Measurements from ENCODE around the gene MAPK7. TPM values are rescaled to one million over a fixed set of nuclear protein-coding genes. Genes with fewer than 3 reads are reported as not detected.

Gene MAPK7
- polyA plus RNA-seq, 1 of the 3 experiments (the other 2 are of a cell fraction): 19.1 TPM

GRCh38 chr17:19341211-19341631 lies 37.1 kb upstream of the MAPK7 start:
- CTCF ChIA-PET: interaction anchor here (3.7 kb wide), 1 partner anchor 21 kb away, joined by 20 read pairs; the partner anchor contains the start of gene B9D1
- H3K27ac ChIP-seq (ENCODE audit: low read depth in 2 of 2, low read length in 1 of 2): no peak overlapping the region

GRCh38 chr17:19341641-19342610 lies 36.4 kb upstream of the MAPK7 start:
- 85% methylated on average over 14 of the region's 20 CpGs for WGBS (ENCODE audit: low lambda C conversion rate)
- POLR2A ChIA-PET: interaction anchor here (1.0 kb wide), 1 partner anchor 104 kb away, joined by 3 read pairs; the partner anchor contains the start of gene EPN2
- peak; percentile 51 for DNase-seq
- TF ChIP-seq FOSL2 (IDR thresholded peaks at IDR 0.05; ENCODE audit: borderline replicate concordance, low read depth) (no peak), ELF1 (IDR thresholded peaks at IDR 0.05) (no peak), CTCF (IDR thresholded peaks at IDR 0.05) (no peak), TAF1 (IDR thresholded peaks at IDR 0.05; ENCODE audit: borderline replicate concordance, low read depth, low read length) (no peak), JUND (IDR thresholded peaks at IDR 0.05) (no peak), NFIC (IDR thresholded peaks at IDR 0.05; ENCODE audit: borderline replicate concordance) (no peak), RCOR1 (IDR thresholded peaks at IDR 0.05; ENCODE audit: low read length) (no peak), RAD21 (IDR thresholded peaks at IDR 0.05; ENCODE audit: low read length) (no peak), REST (IDR thresholded peaks at IDR 0.05; ENCODE audit: low read depth, low read length) (no peak), MAX (IDR thresholded peaks at IDR 0.05; ENCODE audit: low read depth) (no peak), MXI1 (IDR thresholded peaks at IDR 0.05; ENCODE audit: low read depth, low read length) (no peak), RXRA (IDR thresholded peaks at IDR 0.05; ENCODE audit: borderline replicate concordance, low read depth) (no peak), NRF1 (IDR thresholded peaks at IDR 0.05; ENCODE audit: low read depth, low read length) (no peak), FOXJ3 (CRISPR knock-in tag; IDR thresholded peaks at IDR 0.05) (no peak)

More at GRCh38 chr17:19341211-19341631, 37.1 kb upstream of the MAPK7 start:
- H3K4me3 ChIP-seq (ENCODE audit: low read depth in 2 of 2, low read length in 1 of 2): no peak overlapping the region
- H3K79me2 ChIP-seq (ENCODE audit: insufficient read depth): no peaks in the 10 kb centered on the region
- H3K27me3 ChIP-seq (ENCODE audit: insufficient read depth): no peaks in the 10 kb centered on the region
- no peak overlapping the region for H2AFZ ChIP-seq (ENCODE audit: low read depth)
- H3K4me1 ChIP-seq (ENCODE audit: control insufficient read depth in 1 of 2, insufficient read depth in 2 of 2, low read depth in 1 of 2, low read length in 1 of 2): peaks cover under 1 to 8% of the 10 kb centered on the region in 2 experiments; a peak in 2 of 4 replicates
- no peaks in the 10 kb centered on the region for H3K36me3 ChIP-seq (replicated peaks in 1 of 2; ENCODE audit: control insufficient read depth in 1 of 2, insufficient read depth in 2 of 2, low read length in 1 of 2)
- no peak for DNase-seq
- H3K9me2 ChIP-seq: no peaks in the 10 kb centered on the region
- TF ChIP-seq RXRA (IDR thresholded peaks at IDR 0.05; ENCODE audit: borderline replicate concordance, low read depth) (no peak), RCOR1 (IDR thresholded peaks at IDR 0.05; ENCODE audit: low read length) (no peak), USF1 (IDR thresholded peaks at IDR 0.05; ENCODE audit: borderline replicate concordance, low read depth) (no peak), MAX (IDR thresholded peaks at IDR 0.05; ENCODE audit: low read depth) (no peak), YY1 (IDR thresholded peaks at IDR 0.05; ENCODE audit: low read depth) (no peak)
- H3K9me3 ChIP-seq: no peaks in the 10 kb centered on the region
- POLR2A ChIA-PET: no interaction called here
- H3K4me2 ChIP-seq: no peak overlapping the region
- peaks cover 2% of the 10 kb centered on the region for H3F3A ChIP-seq (replicated peaks; ENCODE audit: insufficient read depth)
- H4K20me1 ChIP-seq (ENCODE audit: insufficient read depth): no peaks in the 10 kb centered on the region
- no peak overlapping the region for H3K9ac ChIP-seq
- WGBS (ENCODE audit: low lambda C conversion rate): 79% methylated on average over 7 of the region's 7 CpGs

More at GRCh38 chr17:19341641-19342610, 36.4 kb upstream of the MAPK7 start:
- Histone ChIP-seq H3K9me3 (no peaks in the 10 kb centered on the region), H4K20me1 (ENCODE audit: insufficient read depth) (no peaks in the 10 kb centered on the region), H3F3A (replicated peaks; ENCODE audit: insufficient read depth) (peaks cover 8% of the 10 kb centered on the region), H3K9ac (no peak overlapping the region), H2AFZ (ENCODE audit: low read depth) (no peak overlapping the region), H3K27ac (ENCODE audit: low read depth in 2 of 2, low read length in 1 of 2) (no peak overlapping the region), H3K4me1 (ENCODE audit: control insufficient read depth in 1 of 2, insufficient read depth in 2 of 2, low read depth in 1 of 2, low read length in 1 of 2) (peaks cover 5 to 10% of the 10 kb centered on the region in 2 experiments; a peak in 3 of 4 replicates), H3K9me2 (no peaks in the 10 kb centered on the region), H3K79me2 (ENCODE audit: insufficient read depth) (no peaks in the 10 kb centered on the region), H3K36me3 (replicated peaks in 1 of 2; ENCODE audit: control insufficient read depth in 1 of 2, insufficient read depth in 2 of 2, low read length in 1 of 2) (no peaks in the 10 kb centered on the region), H3K4me2 (no peak overlapping the region), H3K4me3 (ENCODE audit: low read depth in 2 of 2, low read length in 1 of 2) (no peak overlapping the region), H3K27me3 (ENCODE audit: insufficient read depth) (no peaks in the 10 kb centered on the region)
- CTCF ChIA-PET: interaction anchor here (0.6 to 3.7 kb wide), 3 partner anchors 20 to 42 kb away, joined by 3 to 20 read pairs (median 3); partner anchors contain the start of gene B9D1

All from SK-N-SH (cell line).